ENCODE measurements around the gene CFAP61.

- TF ChIP-seq ZNF324 (tag by site-specific recombination; IDR thresholded peaks at IDR 0.05): no peak
- TF ChIP-seq ZFHX2 (tag by site-specific recombination; conservative IDR thresholded peaks at IDR 0.05): no peak
- no peak for TF ChIP-seq CTCF (tag by site-specific recombination; IDR thresholded peaks at IDR 0.05)
- no peak for TF ChIP-seq HOXA7 (CRISPR knock-in tag; IDR thresholded peaks at IDR 0.05; ENCODE audit: borderline replicate concordance)
- no peak for TF ChIP-seq REPIN1 (tag by site-specific recombination; IDR thresholded peaks at IDR 0.05; ENCODE audit: low read depth)
- TF ChIP-seq YY1 (tag by site-specific recombination; IDR thresholded peaks at IDR 0.05): no peak
- TF ChIP-seq TSHZ1 (tag by site-specific recombination; IDR thresholded peaks at IDR 0.05; ENCODE audit: borderline replicate concordance): no peak
- no peak for TF ChIP-seq ZNF362 (tag by site-specific recombination; IDR thresholded peaks at IDR 0.05)
- no peak for TF ChIP-seq ZBTB7A (tag by site-specific recombination; IDR thresholded peaks at IDR 0.05; ENCODE audit: low read depth)
- no peak for TF ChIP-seq ZEB2 (tag by site-specific recombination; IDR thresholded peaks at IDR 0.05)
Measured at GRCh38 chr20:20188647-20189046, 136.3 kb downstream of the CFAP61 start.
